Pancreas (tissue), 10 donors: Measurements from ENCODE around the gene SBNO1. TPM values are rescaled to one million over a fixed set of nuclear protein-coding genes. Genes with fewer than 3 reads are reported as not detected.

Source experiments
- ATAC-seq, 4 donors: fragments of 200-7000 bp; cut with Tn5 transposase; one replicate each; pipeline versions ENCODE4 v1.8.0 to v1.9.1; 2020; ENCODE audit warnings: mild to moderate bottlenecking in 4 of 4, moderate library complexity in 4 of 4
- DNase-seq, 6 donors: peaks; one replicate each; pipeline ENCODE4 v3.0.0-alpha.2; 2020
- FAIRE-seq: peaks from 2 replicates; lab custom pipeline; 2012; peaks lifted over from hg19 to GRCh38; lab: Jason Lieb, UNC
- H3K27ac ChIP-seq, 4 donors: fragments of 200-600 bp; sonication (generic); 1 replicate in 3 of 4; 2 replicates in 1 of 4; pipeline versions ENCODE4 v1.5.0 to v1.8.0; 2020
- H3K27me3 ChIP-seq, 4 donors: fragments of 200-600 bp; one replicate each; pipeline ENCODE4 v1.8.0; 2021
- H3K36me3 ChIP-seq, 3 donors: fragments of 200-600 bp; sonication (generic) in 1 of 3; one replicate each; pipeline versions ENCODE4 v1.5.0 to v1.8.0; 2020 to 2021
- H3K4me1 ChIP-seq, 3 donors: fragments of 200-600 bp; one replicate each; pipeline ENCODE4 v1.8.0; 2021
- H3K4me3 ChIP-seq, 4 donors: fragments of 200-600 bp; sonication (generic) in 2 of 4; one replicate each; pipeline versions ENCODE4 v1.5.0 to v1.8.0; 2020 to 2021
- H3K9me3 ChIP-seq, 4 donors: fragments of 200-600 bp; one replicate each; pipeline ENCODE4 v1.8.0; 2021
- WGBS, 2 donors: extraction: QIAGEN DNeasy Blood & Tissue Kit; methylation state at CpG; one replicate each; pipeline ENCODE4 v1.1.7; 2013; 5-methylcytosine and 5-hydroxymethylcytosine counted together
- intact Hi-C, 3 donors: fragments of 100-400 bp; cut with DNase I; formaldehyde crosslinking; loops; one replicate each; pipeline versions ENCODE4 v1.11.1 to v1.14.2; 2022
- polyA plus RNA-seq, 2 donors: library from polyadenylated mRNA; stranded (reverse); fragments of 200-250 nt; gene quantifications; one replicate each; pipeline ENCODE4 v1.2.3, GENCODE V29; 2013
- total RNA-seq, 6 donors: library from RNA; stranded (reverse); fragmentation: NEBNext Ultra II Directional in 4 of 6; extraction: Animal tissue kit (Norgen Biotek cat#: 25700) in 4 of 6; gene quantifications; one replicate each; pipeline versions ENCODE4 v1.2.1 to v1.2.4, GENCODE V29; 2021 to 2023
- TF ChIP-seq, protein P1 (sequence below), 4 donors: fragments of 200-600 bp; sonication (generic) in 3 of 4; IDR thresholded peaks; one replicate each; pipeline versions ENCODE4 v1.5.0 to v1.8.0; 2021; ENCODE audit warnings: antibody characterized with exemption in 4 of 4
- donor health status: healthy with polysubstance abuse.
- donor health status: DM: no; HTN: no; CAD: no; lungs with moderate emphysema.
- donor health status: DM: no; HTN: no; CAD: no.
- donor health status: control.
- donor health status: control.
- donor health status: Bipolar disorder and iron deficiency.
- donor health status: DM: yes; HTN: yes; CAD: no.
- donor health status: DM: no; HTN: no; CAD: no.
- donor health status: DM: no; HTN: no; CAD: no.
- donor health status: DM: yes; HTN: yes; CAD: no.

The SBNO1 gene
- total and polyA plus RNA-seq, 8 donors, result 2.6 to 16.3 (median 8.8) TPM

GRCh38 chr12:123293178-123293760 is 71.4 kb downstream of the SBNO1 start:
- DNase-seq (no peak), ATAC-seq (peak in 1 of 4 donors; percentile 44), FAIRE-seq (no peak)
- Histone ChIP-seq H3K27ac (no peak overlapping the region), H3K27me3 (no peaks in the 10 kb centered on the region), H3K9me3 (no peaks in the 10 kb centered on the region), H3K4me3 (no peak overlapping the region), H3K4me1 (no peaks in the 10 kb centered on the region), H3K36me3 (peaks cover 0 to 31% (median 5%) of the 10 kb centered on the region in 3 donors)
- intact Hi-C loops, result no loop called here
- TF ChIP-seq, protein P1, sequence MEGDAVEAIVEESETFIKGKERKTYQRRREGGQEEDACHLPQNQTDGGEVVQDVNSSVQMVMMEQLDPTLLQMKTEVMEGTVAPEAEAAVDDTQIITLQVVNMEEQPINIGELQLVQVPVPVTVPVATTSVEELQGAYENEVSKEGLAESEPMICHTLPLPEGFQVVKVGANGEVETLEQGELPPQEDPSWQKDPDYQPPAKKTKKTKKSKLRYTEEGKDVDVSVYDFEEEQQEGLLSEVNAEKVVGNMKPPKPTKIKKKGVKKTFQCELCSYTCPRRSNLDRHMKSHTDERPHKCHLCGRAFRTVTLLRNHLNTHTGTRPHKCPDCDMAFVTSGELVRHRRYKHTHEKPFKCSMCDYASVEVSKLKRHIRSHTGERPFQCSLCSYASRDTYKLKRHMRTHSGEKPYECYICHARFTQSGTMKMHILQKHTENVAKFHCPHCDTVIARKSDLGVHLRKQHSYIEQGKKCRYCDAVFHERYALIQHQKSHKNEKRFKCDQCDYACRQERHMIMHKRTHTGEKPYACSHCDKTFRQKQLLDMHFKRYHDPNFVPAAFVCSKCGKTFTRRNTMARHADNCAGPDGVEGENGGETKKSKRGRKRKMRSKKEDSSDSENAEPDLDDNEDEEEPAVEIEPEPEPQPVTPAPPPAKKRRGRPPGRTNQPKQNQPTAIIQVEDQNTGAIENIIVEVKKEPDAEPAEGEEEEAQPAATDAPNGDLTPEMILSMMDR (IDR thresholded peaks at IDR 0.05), result no peak
- 92 to 96% methylated on average over 9 of the region's 9 CpGs for WGBS, 2 donors

DNA sequence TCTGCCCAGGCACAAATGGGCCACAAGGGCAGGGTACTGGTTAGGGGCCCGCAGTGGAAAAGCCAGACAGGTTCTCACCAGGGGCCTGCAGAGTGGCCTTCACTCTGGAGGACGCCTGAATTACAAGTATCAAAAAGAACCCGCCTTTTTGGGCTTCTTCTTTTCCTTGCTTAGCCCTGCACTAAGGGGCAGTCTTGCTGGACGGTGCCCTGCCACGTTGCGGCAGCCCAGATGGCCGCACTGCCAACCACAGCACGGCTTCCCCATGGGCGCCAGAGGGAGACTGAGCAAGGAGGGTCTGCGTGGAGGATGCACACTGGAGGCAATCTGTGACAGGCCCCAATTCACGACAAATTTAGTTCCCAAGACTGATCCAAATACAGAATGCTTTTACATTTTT is 74.7 kb downstream of the SBNO1 start:
- H3K4me3 ChIP-seq, result no peak overlapping the region
- TF ChIP-seq, protein P1 (IDR thresholded peaks at IDR 0.05), result no peak
- WGBS, 2 donors, result 89 to 93% methylated on average over 11 of the region's 11 CpGs
- FAIRE-seq (no peak), ATAC-seq (no peak), DNase-seq (no peak)
- peaks cover 0 to 16% (median 0%) of the 10 kb centered on the region in 3 donors for H3K36me3 ChIP-seq
- H3K27me3 ChIP-seq, result no peaks in the 10 kb centered on the region
- no peaks in the 10 kb centered on the region for H3K9me3 ChIP-seq
- intact Hi-C loops, result no loop called here
- H3K27ac ChIP-seq, result no peak overlapping the region
- H3K4me1 ChIP-seq, result no peaks in the 10 kb centered on the region

GRCh38 chr12:123288751-123289346 is 75.8 kb downstream of the SBNO1 start:
- DNase-seq (no peak), FAIRE-seq (no peak), ATAC-seq (no peak)
- peaks cover 0 to 5% (median 0%) of the 10 kb centered on the region in 3 donors for H3K36me3 ChIP-seq
- no peaks in the 10 kb centered on the region for H3K4me1 ChIP-seq
- no peak overlapping the region for H3K27ac ChIP-seq
- H3K27me3 ChIP-seq, result no peaks in the 10 kb centered on the region
- H3K9me3 ChIP-seq, result no peaks in the 10 kb centered on the region
- 94 to 95% methylated on average over 20 of the region's 20 CpGs for WGBS, 2 donors
- TF ChIP-seq, protein P1 (IDR thresholded peaks at IDR 0.05), result no peak
- intact Hi-C loops, result no loop called here
- H3K4me3 ChIP-seq, result no peak overlapping the region

DNA sequence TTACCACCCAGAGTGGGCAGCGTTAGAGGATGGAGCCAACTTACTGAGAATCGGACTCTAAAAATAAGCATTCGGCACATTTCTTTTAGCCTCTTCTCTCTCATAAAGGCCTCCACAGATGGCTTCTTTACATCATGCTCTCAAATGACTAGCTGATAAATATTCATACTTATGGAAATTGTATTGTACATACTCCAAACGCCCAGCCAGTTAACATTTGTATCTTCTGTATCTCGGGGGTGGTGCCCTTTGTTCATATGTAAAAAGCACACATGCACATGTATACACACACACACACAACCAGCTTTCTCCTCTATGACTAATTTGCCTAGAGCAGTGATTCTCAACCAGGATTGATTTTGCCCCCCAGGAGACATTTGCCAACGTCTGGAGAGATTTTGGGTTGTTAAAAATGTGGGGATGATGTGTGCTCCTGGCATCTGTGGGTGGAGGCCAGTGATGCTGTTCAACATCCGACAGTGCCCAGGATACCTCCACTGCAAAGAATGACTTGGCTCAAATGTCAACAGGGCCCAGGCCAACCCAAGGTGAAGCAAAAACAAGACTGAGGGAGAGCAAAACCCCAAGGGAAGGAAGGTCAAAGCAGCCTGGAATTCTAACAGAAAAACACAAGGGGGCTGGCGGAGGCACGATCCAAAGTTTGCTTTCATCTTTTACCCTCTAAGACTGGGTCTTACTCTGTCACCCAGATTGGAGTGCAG is 77.8 kb downstream of the SBNO1 start:
- DNase-seq, result no peak
- intact Hi-C loops, result no loop called here
- 70 to 73% methylated on average over 9 of the region's 9 CpGs for WGBS, 2 donors
- FAIRE-seq, result no peak
- H3K27ac ChIP-seq, result no peak overlapping the region
- no peaks in the 10 kb centered on the region for H3K36me3 ChIP-seq
- H3K4me3 ChIP-seq, result no peak overlapping the region
- no peaks in the 10 kb centered on the region for H3K4me1 ChIP-seq
- TF ChIP-seq, protein P1 (IDR thresholded peaks at IDR 0.05), result no peak
- ATAC-seq, result no peak
- no peaks in the 10 kb centered on the region for H3K9me3 ChIP-seq
- no peaks in the 10 kb centered on the region for H3K27me3 ChIP-seq
